SK-N-SH (cell line): ENCODE measurements around the gene MTARC1. TPM values are rescaled to one million over a fixed set of nuclear protein-coding genes. Genes with fewer than 3 reads are reported as not detected.
A peak's percentile ranks its signal among the peaks of the same experiment; 100 is the strongest.

Experiments
- CTCF ChIA-PET: fragments of 300-600, 350-600 bp; formaldehyde crosslinking; extraction: SDS; loops from one replicate; lab custom pipeline; 2021; lab: Yijun Ruan, JAX
- POLR2A ChIA-PET: fragments of 350-600 bp; sonication (Branson Sonifier 250); formaldehyde crosslinking; extraction: SDS; loops from one replicate; lab custom pipeline; 2020; ENCODE audit warnings: antibody characterized with exemption, inconsistent platforms; lab: Yijun Ruan, JAX
- DNase-seq: peaks from one replicate; pipeline ENCODE4 v3.0.0; 2012
- H2AFZ ChIP-seq: fragments of 200-600 bp; sonication (generic); 2 replicates; pipeline ENCODE4 v1.8.1; 2016; ENCODE audit warnings: antibody characterized with exemption, mild to moderate bottlenecking, low read depth
- H3F3A ChIP-seq: fragments of 200-600 bp; sonication (generic); replicated peaks from 2 replicates; pipeline ENCODE3; 2016; ENCODE audit warnings: antibody characterized with exemption, mild to moderate bottlenecking; ENCODE audit not compliant: insufficient read depth
- H3K27ac ChIP-seq, 2 experiments: fragments of 200-500 bp in 1 of 2; fragments of 200-600 bp in 1 of 2; sonication (Bioruptor generic) in 1 of 2; sonication (generic), shearing (Covaris generic) in 1 of 2; 2 replicates each; pipeline versions ENCODE4 v1.5.1 to v1.6.1; 2014 to 2016; ENCODE audit warnings: low read depth in 2 of 2, inconsistent platforms in 1 of 2, low read length in 1 of 2, mild to moderate bottlenecking in 1 of 2, mixed read lengths in 1 of 2
- H3K27me3 ChIP-seq: fragments of 200-600 bp; sonication (generic), shearing (Covaris generic); 2 replicates; pipeline ENCODE4 v1.6.1; 2016; ENCODE audit warnings: mixed run types; ENCODE audit not compliant: insufficient read depth
- H3K36me3 ChIP-seq, 2 experiments: fragments of 200-500 bp in 1 of 2; fragments of 200-600 bp in 1 of 2; sonication (Bioruptor generic) in 1 of 2; sonication (generic) in 1 of 2; replicated peaks in 1 of 2; 2 replicates each; pipeline versions ENCODE3 to v1.5.1; 2014 to 2016; ENCODE audit warnings: low read length in 1 of 2, mild to moderate bottlenecking in 1 of 2; ENCODE audit not compliant: insufficient read depth in 2 of 2, control insufficient read depth in 1 of 2
- H3K4me1 ChIP-seq, 2 experiments: fragments of 200-500 bp in 1 of 2; fragments of 200-600 bp in 1 of 2; sonication (Bioruptor generic) in 1 of 2; sonication (generic), shearing (Covaris generic) in 1 of 2; 2 replicates each; pipeline versions ENCODE4 v1.5.1 to v1.6.1; 2014 to 2016; ENCODE audit warnings: low read depth in 1 of 2, low read length in 1 of 2, mixed run types in 1 of 2; ENCODE audit not compliant: insufficient read depth in 2 of 2, control insufficient read depth in 1 of 2
- H3K4me2 ChIP-seq: fragments of 200-600 bp; sonication (generic), shearing (Covaris generic); 2 replicates; pipeline ENCODE4 v1.6.1; 2017; ENCODE audit warnings: mixed run types
- H3K4me3 ChIP-seq, 2 experiments: fragments of 200-500 bp in 1 of 2; fragments of 200-600 bp in 1 of 2; sonication (Bioruptor generic) in 1 of 2; sonication (generic), shearing (Covaris generic) in 1 of 2; 2 replicates each; pipeline versions ENCODE4 v1.5.1 to v1.8.1; 2014 to 2016; ENCODE audit warnings: low read depth in 2 of 2, inconsistent platforms in 1 of 2, low read length in 1 of 2, mild to moderate bottlenecking in 1 of 2, mixed read lengths in 1 of 2, moderate library complexity in 1 of 2
- H3K79me2 ChIP-seq: fragments of 200-600 bp; sonication (generic); 2 replicates; pipeline ENCODE4 v1.8.1; 2017; ENCODE audit warnings: mild to moderate bottlenecking; ENCODE audit not compliant: insufficient read depth
- H3K9ac ChIP-seq: fragments of 200-600 bp; sonication (generic); 2 replicates; pipeline ENCODE4 v1.6.1; 2017; ENCODE audit warnings: mixed run types
- H3K9me2 ChIP-seq: fragments of 200-600 bp; sonication (generic); 2 replicates; pipeline ENCODE4 v1.6.1; 2017; ENCODE audit warnings: mixed run types
- H3K9me3 ChIP-seq: fragments of 200-600 bp; sonication (generic); 2 replicates; pipeline ENCODE4 v1.6.1; 2017; ENCODE audit warnings: mixed run types, mild to moderate bottlenecking, moderate library complexity
- H4K20me1 ChIP-seq: fragments of 200-600 bp; sonication (generic); 2 replicates; pipeline ENCODE4 v1.6.1; 2017; ENCODE audit warnings: mild to moderate bottlenecking, mixed run types; ENCODE audit not compliant: insufficient read depth
- ELF1 ChIP-seq: IDR thresholded peaks from 2 replicates; pipeline ENCODE4 v1.4.0; 2012
- EP300 ChIP-seq, 2 experiments: IDR thresholded peaks; 2 replicates each; pipeline versions ENCODE4 v1.4.0 to v1.6.1; 2012; ENCODE audit warnings: borderline replicate concordance in 1 of 2, low read depth in 1 of 2, low read length in 1 of 2
- GABPA ChIP-seq: IDR thresholded peaks from 2 replicates; pipeline ENCODE4 v1.4.0; 2012; ENCODE audit warnings: low read depth, mild to moderate bottlenecking
- MXI1 ChIP-seq: IDR thresholded peaks from 2 replicates; pipeline ENCODE4 v1.6.1; 2012; ENCODE audit warnings: mild to moderate bottlenecking, low read depth, low read length, improper control_type of control experiment
- TCF12 ChIP-seq: IDR thresholded peaks from 2 replicates; pipeline ENCODE4 v1.4.0; 2012
- WGBS: methylation state at CpG from one replicate; pipeline ENCODE4 v1.1.6; 2017; ENCODE audit warnings: low lambda C conversion rate; 5-methylcytosine and 5-hydroxymethylcytosine counted together
- polyA plus RNA-seq, 3 experiments: library from polyadenylated mRNA; depleted of rRNA; stranded (reverse); fragments of >200 nt; gene quantifications; 2 replicates each; pipeline ENCODE4 v1.2.3, GENCODE V29; 2012
- TF ChIP-seq, protein P1 (sequence below): IDR thresholded peaks from 2 replicates; pipeline ENCODE4; 2012
- TF ChIP-seq, protein P2 (sequence below): IDR thresholded peaks from 2 replicates; pipeline ENCODE4 v1.4.0; 2012; ENCODE audit warnings: low read depth, borderline replicate concordance

The MTARC1 gene
- polyA plus RNA-seq, 1 of the 3 experiments (the other 2 are of a cell fraction): 6.1 TPM

- ChIA-PET CTCF (interaction anchor here (1.3 to 3.5 kb wide), 4 partner anchors 14 to 54 kb away, joined by 4 to 31 read pairs (median 10); no protein-coding TSS in a partner anchor), POLR2A (no interaction called here)
- Histone ChIP-seq H3K36me3 (no peaks in the 10 kb centered on the region), H4K20me1 (no peaks in the 10 kb centered on the region), H3K9me2 (no peaks in the 10 kb centered on the region), H3K9ac (no peak overlapping the region), H3K79me2 (peaks cover 9% of the 10 kb centered on the region; the same call in 1 of the 2 replicates), H3K4me1 (peaks cover 5 to 16% of the 10 kb centered on the region in 2 experiments; a peak in 1 of 4 replicates), H3K4me2 (no peak overlapping the region), H3F3A (no peaks in the 10 kb centered on the region), H2AFZ (no peak overlapping the region), H3K27ac (no peak overlapping the region), H3K4me3 (no peak overlapping the region), H3K9me3 (no peaks in the 10 kb centered on the region), H3K27me3 (no peaks in the 10 kb centered on the region)
- DNase-seq: no peak
- TF ChIP-seq, protein P1, sequence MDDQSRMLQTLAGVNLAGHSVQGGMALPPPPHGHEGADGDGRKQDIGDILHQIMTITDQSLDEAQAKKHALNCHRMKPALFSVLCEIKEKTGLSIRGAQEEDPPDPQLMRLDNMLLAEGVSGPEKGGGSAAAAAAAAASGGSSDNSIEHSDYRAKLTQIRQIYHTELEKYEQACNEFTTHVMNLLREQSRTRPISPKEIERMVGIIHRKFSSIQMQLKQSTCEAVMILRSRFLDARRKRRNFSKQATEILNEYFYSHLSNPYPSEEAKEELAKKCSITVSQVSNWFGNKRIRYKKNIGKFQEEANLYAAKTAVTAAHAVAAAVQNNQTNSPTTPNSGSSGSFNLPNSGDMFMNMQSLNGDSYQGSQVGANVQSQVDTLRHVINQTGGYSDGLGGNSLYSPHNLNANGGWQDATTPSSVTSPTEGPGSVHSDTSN: no peak
- TF ChIP-seq EP300 (IDR thresholded peaks at IDR 0.05; ENCODE audit: borderline replicate concordance in 1 of 2, low read depth in 1 of 2, low read length in 1 of 2): no peak
- TF ChIP-seq, protein P2, sequence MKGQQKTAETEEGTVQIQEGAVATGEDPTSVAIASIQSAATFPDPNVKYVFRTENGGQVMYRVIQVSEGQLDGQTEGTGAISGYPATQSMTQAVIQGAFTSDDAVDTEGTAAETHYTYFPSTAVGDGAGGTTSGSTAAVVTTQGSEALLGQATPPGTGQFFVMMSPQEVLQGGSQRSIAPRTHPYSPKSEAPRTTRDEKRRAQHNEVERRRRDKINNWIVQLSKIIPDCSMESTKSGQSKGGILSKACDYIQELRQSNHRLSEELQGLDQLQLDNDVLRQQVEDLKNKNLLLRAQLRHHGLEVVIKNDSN: no peak
- no peak for TF ChIP-seq GABPA
- TF ChIP-seq TCF12: no peak
- no peak for TF ChIP-seq MXI1
- 95% methylated on average over 3 of the region's 3 CpGs for WGBS
Observed at GRCh38 chr1:220746851-220747250, 39.9 kb upstream of the MTARC1 start.

DNA sequence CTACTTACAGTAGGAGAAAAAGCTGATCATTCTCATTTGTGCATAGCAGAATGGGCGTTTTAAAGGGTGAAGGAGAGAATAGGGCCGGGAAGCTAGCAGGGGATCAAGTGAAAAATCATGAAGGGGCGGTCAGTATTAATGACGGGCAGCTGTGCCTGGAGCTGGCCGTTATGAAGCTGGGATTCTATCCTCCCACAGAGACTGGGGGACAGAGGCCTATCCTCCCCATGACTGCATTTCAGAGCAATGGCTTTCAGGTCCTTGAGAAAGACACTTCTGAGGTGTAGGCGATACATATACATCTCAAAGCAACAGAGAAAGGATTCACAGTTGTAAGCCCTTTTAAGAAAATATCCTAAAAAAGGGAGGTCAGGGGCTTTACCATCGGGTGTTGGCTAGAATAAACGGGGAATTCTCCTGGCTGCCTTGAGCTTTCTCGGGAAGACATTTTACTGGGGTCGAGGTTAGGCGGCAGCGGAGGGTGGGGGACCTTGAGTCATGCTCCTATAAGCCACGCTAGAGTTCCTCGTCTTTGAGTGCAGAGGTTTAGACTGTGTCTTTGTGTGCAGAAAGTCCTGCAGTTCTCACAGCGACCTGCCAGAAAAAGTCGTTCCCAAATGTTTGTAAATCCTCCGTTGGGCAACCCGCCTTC, 39.1 kb upstream of the MTARC1 start:
- WGBS: 48% methylated on average over 17 of the region's 18 CpGs
- Histone ChIP-seq H3F3A (no peaks in the 10 kb centered on the region), H3K9me2 (no peaks in the 10 kb centered on the region), H3K9ac (peak overlapping the region; percentile 64; the same call in 1 of the 2 replicates), H3K4me1 (peaks cover 5 to 16% of the 10 kb centered on the region in 2 experiments; a peak in 1 of 4 replicates), H3K4me2 (peak overlapping the region; percentile 80), H2AFZ (peak overlapping the region; percentile 86), H3K79me2 (peaks cover 9% of the 10 kb centered on the region; the same call in 1 of the 2 replicates), H3K9me3 (no peaks in the 10 kb centered on the region), H3K4me3 (peak overlapping the region; percentile 76 to 81), H3K27me3 (no peaks in the 10 kb centered on the region), H3K36me3 (no peaks in the 10 kb centered on the region), H3K27ac (peak overlapping the region; percentile 43 to 78; a peak in 3 of 4 replicates), H4K20me1 (no peaks in the 10 kb centered on the region)
- ChIA-PET POLR2A (interaction anchor here (0.8 to 2.0 kb wide), 2 partner anchors 15 to 39 kb away, joined by 3 to 5 read pairs; partner anchors contain the start of gene MTARC1), CTCF (interaction anchor here (0.6 to 3.5 kb wide), 8 partner anchors 13 to 1301 kb away, joined by 3 to 31 read pairs (median 5); no protein-coding TSS in a partner anchor)
- TF ChIP-seq ELF1 (no peak), EP300 (IDR thresholded peaks at IDR 0.05; ENCODE audit: borderline replicate concordance in 1 of 2, low read depth in 1 of 2, low read length in 1 of 2) (no peak)
- peak; percentile 27 for DNase-seq
